Ovary (tissue), 9 donors: Measurements from ENCODE around the gene SYDE2. TPM values are rescaled to one million over a fixed set of nuclear protein-coding genes. Genes with fewer than 3 reads are reported as not detected.
"Not testable (repeated sequence)": the region's sequence is repeated elsewhere in the genome, so short reads cannot be mapped to it uniquely, and the experiment has no call there.

Experiments used
- DNase-seq, 5 donors: peaks; one replicate each; pipeline ENCODE4 v3.0.0-alpha.2; 2019 to 2020
- H3K27ac ChIP-seq, 2 donors: fragments of 200-600 bp; one replicate each; pipeline versions ENCODE4 v1.5.1 to v1.8.0; 2019 to 2022
- H3K27me3 ChIP-seq: fragments of 200-600 bp; one replicate; pipeline ENCODE4 v1.8.0; 2022
- H3K36me3 ChIP-seq: fragments of 200-600 bp; sonication (generic); one replicate; pipeline ENCODE4 v1.5.1; 2019
- H3K4me1 ChIP-seq: one replicate; pipeline ENCODE4 v1.8.1; 2013; ENCODE audit warnings: mild to moderate bottlenecking, moderate library complexity; ENCODE audit not compliant: insufficient read depth
- H3K4me3 ChIP-seq: fragments of 200-600 bp; sonication (generic); one replicate; pipeline ENCODE4 v1.5.1; 2017
- H3K9me3 ChIP-seq, 2 donors: fragments of 200-600 bp in 1 of 2; sonication (generic) in 1 of 2; one replicate each; pipeline versions ENCODE4 v1.5.1 to v1.8.1; 2013 to 2019; ENCODE audit warnings: mild to moderate bottlenecking in 1 of 2, moderate library complexity in 1 of 2
- CTCF ChIP-seq, 3 donors: fragments of 450-650 bp in 2 of 3; fragments of 200-600 bp in 1 of 3; IDR thresholded peaks; one replicate each; pipeline versions ENCODE4 v1.5.1 to v1.8.0; 2016 to 2022; ENCODE audit warnings: antibody characterized with exemption in 3 of 3, mild to moderate bottlenecking in 1 of 3
- EP300 ChIP-seq: sonication (generic); formaldehyde crosslinking; IDR thresholded peaks from one replicate; pipeline ENCODE4 v1.6.1; 2017; ENCODE audit warnings: antibody characterized with exemption
- POLR2A ChIP-seq: fragments of 450-650 bp; IDR thresholded peaks from one replicate; pipeline ENCODE4 v1.6.1; 2017; ENCODE audit warnings: antibody characterized with exemption, mild to moderate bottlenecking, moderate library complexity
- WGBS, 3 donors: extraction: QIAGEN DNeasy Blood & Tissue Kit in 1 of 3; methylation state at CpG; one replicate each; pipeline versions ENCODE4 v1.1.5 to v1.1.7; 2013 to 2017; 5-methylcytosine and 5-hydroxymethylcytosine counted together
- intact Hi-C, 4 donors: fragments of 100-400 bp; cut with DNase I; formaldehyde crosslinking; loops; one replicate each; pipeline versions ENCODE4 v1.11.0 to v1.15.1; 2022 to 2023
- polyA plus RNA-seq, 2 donors: library from polyadenylated mRNA; stranded (reverse); fragments of 200-250 nt in 1 of 2; fragments of 350-450 nt in 1 of 2; fragmentation: Illumina TruSeq in 1 of 2; extraction: RNeasy Lipid Tissue Mini Kit (QIAGEN cat#74804) in 1 of 2; gene quantifications; one replicate each; pipeline ENCODE4 v1.2.3, GENCODE V29; 2013 to 2014
- total RNA-seq, 7 donors: library from RNA; depleted of rRNA in 2 of 7; stranded (reverse); fragments of >200 nt in 2 of 7; fragmentation: NEBNext Ultra II Directional in 3 of 7; extraction: Animal tissue kit (Norgen Biotek cat#: 25700) in 3 of 7; gene quantifications; one replicate each; pipeline versions ENCODE4 v1.1.0 to v1.2.4, GENCODE V29; 2016 to 2023
- donor health status: DM: no; HTN: no; CAD: no; lungs with moderate emphysema.
- donor health status: DM: no; HTN: no; CAD: no.
- donor health status: Bipolar disorder and iron deficiency.
- donor health status: DM: yes; HTN: yes; CAD: no.
- donor health status: DM: no; HTN: no; CAD: no.
- donor health status: DM: yes; HTN: yes; CAD: no.

Gene SYDE2
- total and polyA plus RNA-seq, 9 donors, result 1.2 to 12.3 (median 7.7) TPM

- DNase-seq, result no peak
- Histone ChIP-seq H3K27me3 (no peaks in the 10 kb centered on the region), H3K27ac (no peak overlapping the region), H3K4me3 (no peak overlapping the region), H3K9me3 (no peaks in the 10 kb centered on the region), H3K36me3 (no peaks in the 10 kb centered on the region), H3K4me1 (no peaks in the 10 kb centered on the region)
- 25 to 75% (median 63%) methylated on average over 2 of the region's 2 CpGs for WGBS, 3 donors
- intact Hi-C loops, result no loop called here
- TF ChIP-seq CTCF (IDR thresholded peaks at IDR 0.05) (no peak), EP300 (no peak), POLR2A (no peak)
Observed at GRCh38 chr1:85149805-85150204, 51.0 kb downstream of the SYDE2 start.

GRCh38 chr1:85148524-85149250 is 52.1 kb downstream of the SYDE2 start:
- Histone ChIP-seq H3K9me3 (no peaks in the 10 kb centered on the region), H3K27ac (no peak overlapping the region), H3K4me1 (no peaks in the 10 kb centered on the region), H3K27me3 (no peaks in the 10 kb centered on the region), H3K4me3 (no peak overlapping the region), H3K36me3 (no peaks in the 10 kb centered on the region)
- TF ChIP-seq EP300 (no peak), POLR2A (no peak), CTCF (IDR thresholded peaks at IDR 0.05) (no peak)
- DNase-seq, result no peak
- intact Hi-C loops, result no loop called here

- Histone ChIP-seq H3K36me3 (no peaks in the 10 kb centered on the region), H3K9me3 (no peaks in the 10 kb centered on the region), H3K27ac (no peak overlapping the region), H3K4me1 (no peaks in the 10 kb centered on the region), H3K27me3 (no peaks in the 10 kb centered on the region), H3K4me3 (no peak overlapping the region)
- TF ChIP-seq EP300 (no peak), CTCF (IDR thresholded peaks at IDR 0.05) (no peak), POLR2A (no peak)
- intact Hi-C loops, result no loop called here
- DNase-seq, result no peak
Observed at GRCh38 chr1:85146972-85147359, 53.9 kb downstream of the SYDE2 start.

GRCh38 chr1:85146298-85146971 is 54.4 kb downstream of the SYDE2 start:
- WGBS, 3 donors, result 80 to 89% (median 82%) methylated on average over 6 of the region's 6 CpGs
- DNase-seq, intact Hi-C loops, H3K4me1 ChIP-seq, H3K27me3 ChIP-seq, H3K36me3 ChIP-seq, H3K9me3 ChIP-seq, H3K4me3 ChIP-seq, H3K27ac ChIP-seq: not testable (repeated sequence)

GRCh38 chr1:85144351-85144750 is 56.5 kb downstream of the SYDE2 start:
- no peak overlapping the region for H3K27ac ChIP-seq

More at GRCh38 chr1:85144351-85144750, 56.5 kb downstream of the SYDE2 start:
- no peak overlapping the region for H3K4me3 ChIP-seq
- no peaks in the 10 kb centered on the region for H3K4me1 ChIP-seq
- DNase-seq, result no peak
- 78 to 100% (median 85%) methylated on average over 1 of the region's 1 CpG for WGBS, 3 donors
- intact Hi-C loops, result no loop called here
- no peak for TF ChIP-seq EP300
- TF ChIP-seq CTCF (IDR thresholded peaks at IDR 0.05), result no peak
- no peak for TF ChIP-seq POLR2A
- no peaks in the 10 kb centered on the region for H3K36me3 ChIP-seq
- H3K9me3 ChIP-seq, result no peaks in the 10 kb centered on the region
- H3K27me3 ChIP-seq, result no peaks in the 10 kb centered on the region
